HG03432 (cell line): ENCODE data around the gene PNCK.
A peak's percentile ranks its signal among the peaks of the same experiment; 100 is the strongest.
"Not testable (repeated sequence)": the region's sequence is repeated elsewhere in the genome, so short reads cannot be mapped to it uniquely, and the experiment has no call there.

ENCODE experiments used
- ATAC-seq: cut with Tn5 transposase; IDR thresholded peaks from one replicate; pipeline ENCODE4 v1.9.1; 2021; ENCODE audit warnings: mild to moderate bottlenecking, moderate library complexity; ENCODE audit not compliant: unreplicated experiment

The PNCK gene

GRCh38 chrX:153699210-153699783, 25.7 kb upstream of the PNCK start:
- ATAC-seq: not testable (repeated sequence)

GRCh38 chrX:153697924-153698865, 24.6 kb upstream of the PNCK start:
- ATAC-seq: no peak

DNA sequence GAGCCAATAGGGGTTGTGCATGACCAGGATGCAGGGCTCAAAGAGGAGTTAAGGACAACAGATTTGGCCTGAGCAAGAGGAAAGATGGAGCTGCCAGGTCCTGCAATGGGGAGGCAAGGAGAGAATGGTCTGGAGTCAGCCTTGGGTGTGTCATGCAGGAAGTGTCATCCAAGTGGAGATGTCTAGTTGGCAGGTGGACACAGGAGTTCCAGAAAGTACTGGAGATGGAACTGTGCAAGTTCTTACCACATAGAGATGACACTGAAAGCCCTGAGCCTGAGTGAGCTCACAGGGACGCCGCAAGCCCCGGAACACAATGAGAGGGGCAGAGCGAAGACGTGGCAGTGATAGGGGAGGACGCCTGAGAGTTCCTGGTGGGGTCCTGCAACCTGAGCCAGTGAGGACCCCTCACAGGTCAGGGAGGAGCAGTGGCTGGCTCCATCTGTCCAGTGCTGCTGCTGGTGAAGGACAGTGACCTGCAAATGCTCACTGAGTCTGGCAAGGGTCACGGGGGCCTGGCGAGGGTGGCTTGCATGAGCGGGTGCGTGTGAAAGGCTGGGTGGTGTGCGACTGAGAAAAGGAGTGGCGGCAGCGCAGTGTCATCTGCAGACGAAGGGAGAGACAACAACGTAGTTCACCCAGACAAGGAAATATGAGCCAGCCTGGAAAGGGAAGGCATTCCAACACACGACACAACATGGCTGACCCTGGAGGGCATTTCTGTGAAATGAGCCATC, 23.5 kb upstream of the PNCK start:
- ATAC-seq: not testable (repeated sequence)

GRCh38 chrX:153696538-153696937, 22.9 kb upstream of the PNCK start:
- ATAC-seq: not testable (repeated sequence)

- no peak for ATAC-seq
Measured at GRCh38 chrX:153696100-153696499, 22.5 kb upstream of the PNCK start.

GRCh38 chrX:153694687-153695270, 21.2 kb upstream of the PNCK start:
- ATAC-seq: no peak

DNA sequence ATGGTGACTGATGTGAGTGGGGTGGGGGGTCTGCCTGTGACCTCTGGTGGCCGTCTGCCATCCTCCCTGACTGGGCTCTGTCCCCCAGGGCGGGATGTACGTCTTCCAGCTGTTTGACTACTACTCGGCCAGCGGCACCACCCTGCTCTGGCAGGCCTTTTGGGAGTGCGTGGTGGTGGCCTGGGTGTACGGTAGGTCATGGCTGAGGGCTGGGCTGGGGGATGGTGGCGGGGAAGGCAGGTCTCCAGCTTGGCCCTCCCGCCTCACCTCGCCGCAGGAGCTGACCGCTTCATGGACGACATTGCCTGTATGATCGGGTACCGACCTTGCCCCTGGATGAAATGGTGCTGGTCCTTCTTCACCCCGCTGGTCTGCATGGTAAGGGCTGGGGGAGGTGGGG, 20.6 kb upstream of the PNCK start:
- ATAC-seq: not testable (repeated sequence)

GRCh38 chrX:153693216-153694086, 19.8 kb upstream of the PNCK start:
- no peak for ATAC-seq

DNA sequence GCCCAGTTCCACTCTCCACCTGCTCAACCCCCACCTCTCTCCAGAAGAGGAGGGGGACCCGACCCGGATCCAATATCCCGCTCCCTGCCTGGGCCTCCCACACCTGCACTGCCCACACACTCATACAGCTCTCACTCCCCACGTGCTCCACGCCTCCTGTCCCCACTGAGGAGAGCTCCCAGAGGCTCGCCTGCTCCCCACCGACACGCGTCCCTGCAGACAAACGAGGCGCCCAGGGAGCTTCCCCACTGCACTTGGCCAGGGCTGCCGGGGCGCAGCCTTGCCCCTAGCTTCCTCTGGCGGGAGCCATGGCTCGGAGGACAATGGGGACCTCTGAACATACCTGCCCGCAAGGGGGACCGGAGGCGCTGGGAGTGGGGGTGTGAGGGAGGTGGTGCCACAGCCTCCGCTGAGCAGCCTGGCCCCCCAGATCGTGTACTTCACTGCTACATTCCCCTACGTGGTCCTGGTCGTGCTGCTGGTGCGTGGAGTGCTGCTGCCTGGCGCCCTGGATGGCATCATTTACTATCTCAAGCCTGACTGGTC, 19.1 kb upstream of the PNCK start:
- ATAC-seq: no peak

DNA sequence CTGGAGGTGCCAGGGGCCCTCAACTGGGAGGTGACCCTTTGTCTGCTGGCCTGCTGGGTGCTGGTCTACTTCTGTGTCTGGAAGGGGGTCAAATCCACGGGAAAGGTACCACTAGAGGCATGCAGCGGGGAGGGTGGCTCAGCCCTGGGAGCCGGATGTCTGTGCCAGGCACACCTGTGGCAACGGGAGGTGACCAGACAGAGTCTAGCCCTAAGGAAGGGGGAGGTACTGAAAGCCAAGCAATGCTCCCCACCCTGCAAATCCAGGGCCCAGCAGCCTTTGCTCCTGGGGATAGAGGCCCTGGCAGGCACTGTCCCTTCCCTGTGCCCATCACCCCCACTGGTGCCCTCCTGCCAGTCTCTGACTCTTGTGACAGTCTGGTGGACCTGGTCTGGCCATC, 18.4 kb upstream of the PNCK start:
- ATAC-seq: no peak

GRCh38 chrX:153691032-153691827, 17.6 kb upstream of the PNCK start:
- ATAC-seq: not testable (repeated sequence)

GRCh38 chrX:153690466-153690865, 16.9 kb upstream of the PNCK start:
- no peak for ATAC-seq

- no peak for ATAC-seq
Measured at GRCh38 chrX:153689654-153690465, 16.2 kb upstream of the PNCK start.

DNA sequence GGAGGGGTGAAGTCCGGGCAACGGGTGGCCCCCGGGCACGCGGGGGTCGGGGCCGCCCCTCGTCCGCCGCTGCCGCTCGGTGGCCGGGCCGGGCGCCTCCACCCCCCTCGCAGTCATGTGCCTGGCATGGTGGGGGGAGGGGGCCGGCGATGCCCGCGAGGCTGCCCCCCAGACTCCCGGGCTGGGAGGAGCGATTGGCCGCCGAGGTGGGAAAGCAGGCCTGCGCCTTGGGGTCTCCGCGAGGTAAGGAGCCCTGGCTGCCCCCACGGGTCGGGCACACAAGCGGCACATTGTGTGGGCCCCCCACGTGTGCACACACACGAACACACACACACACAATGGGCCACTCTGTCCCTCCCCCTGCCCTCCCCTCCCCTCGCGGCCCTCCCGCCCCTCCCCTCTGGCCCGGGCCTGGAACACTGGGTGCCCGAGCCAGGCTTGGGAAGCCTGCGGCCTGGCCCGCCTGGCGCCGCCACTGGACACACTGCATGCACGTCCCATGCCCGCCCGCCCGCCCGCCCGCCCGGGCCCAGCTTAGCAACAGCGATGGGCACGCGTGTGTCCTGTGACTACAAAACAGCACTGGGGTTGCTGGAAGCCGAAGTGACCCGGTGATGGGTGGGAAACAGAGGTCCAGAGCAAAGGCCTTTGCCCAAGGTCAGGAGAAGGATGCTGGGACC, 15.4 kb upstream of the PNCK start:
- no peak for ATAC-seq

GRCh38 chrX:153688506-153688905, 14.9 kb upstream of the PNCK start:
- no peak for ATAC-seq

GRCh38 chrX:153688071-153688470, 14.5 kb upstream of the PNCK start:
- peak; percentile 21 for ATAC-seq

DNA sequence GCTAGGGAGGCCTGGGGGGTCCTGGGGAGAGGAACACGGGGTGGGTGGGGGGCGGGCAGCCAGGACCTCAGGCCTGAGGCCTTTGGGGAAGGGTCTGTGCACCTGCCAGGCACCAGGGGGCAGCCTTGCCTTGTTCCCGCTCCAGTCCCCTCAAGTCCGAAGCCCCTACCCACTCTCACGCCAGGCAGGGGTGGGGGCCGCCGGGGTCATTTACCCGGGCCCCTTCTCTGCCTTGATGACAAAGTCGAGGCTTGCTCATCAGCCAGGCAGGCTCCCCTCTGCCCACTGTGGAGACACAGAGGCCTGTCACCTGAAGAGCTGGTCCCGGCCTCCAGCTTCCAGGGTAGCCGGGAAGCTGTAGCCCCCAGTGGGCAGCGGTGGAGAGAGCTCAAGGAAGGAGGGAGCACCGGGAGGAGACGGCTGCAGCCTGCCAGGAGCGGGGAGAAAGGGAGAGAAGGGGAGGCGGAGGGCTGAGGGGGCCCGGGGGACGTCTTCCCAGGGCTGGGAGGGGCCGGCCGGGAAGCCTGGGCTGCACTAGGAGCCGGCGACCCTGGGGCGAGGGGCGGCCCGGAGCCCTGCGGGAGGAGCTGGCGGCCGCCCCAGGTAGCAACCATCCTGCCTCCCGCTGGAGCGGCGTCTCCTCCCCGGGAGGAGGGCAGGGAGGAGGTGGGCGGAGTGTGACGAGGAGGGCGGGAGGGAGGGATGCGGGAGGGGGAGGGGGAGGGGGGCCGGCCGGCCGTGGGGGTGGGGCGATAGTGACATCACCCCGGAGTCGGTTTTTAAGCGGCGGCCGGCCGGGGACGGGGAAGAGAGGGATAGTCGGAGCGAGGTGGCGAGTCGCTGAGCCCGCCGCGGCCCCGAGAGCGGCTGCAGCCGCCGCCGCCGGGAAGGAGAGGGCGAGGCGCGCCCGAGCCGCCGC, 13.8 kb upstream of the PNCK start, which contains the start of gene SLC6A8:
Gene SLC6A8 (plus strand): TSS at position 806 of the 919 bp plus-strand sequence. CDS start 649 bp downstream, outside the sequence.
- peak; percentile 43 for ATAC-seq
